Upper lobe of left lung (tissue), 4 donors: ENCODE data around the gene FBXL17.

Source experiments
- CTCF ChIP-seq, 6 experiments: fragments of 450-650 bp in 4 of 6; fragments of 200-600 bp in 2 of 6; sonication (generic) in 2 of 6; IDR thresholded peaks; one replicate each; pipeline ENCODE4 v1.5.1; 2016 to 2019; ENCODE audit warnings: antibody characterized with exemption in 6 of 6
- EP300 ChIP-seq, 4 donors: sonication (generic); formaldehyde crosslinking; IDR thresholded peaks; one replicate each; pipeline ENCODE4 v1.5.1; 2017; ENCODE audit warnings: antibody characterized with exemption in 4 of 4, control low read depth in 2 of 4
- POLR2A ChIP-seq, 4 donors: fragments of 450-650 bp; IDR thresholded peaks; one replicate each; pipeline ENCODE4 v1.5.1; 2016 to 2017; ENCODE audit warnings: antibody characterized with exemption in 4 of 4, mild to moderate bottlenecking in 2 of 4
- POLR2AphosphoS5 ChIP-seq, 2 donors: sonication (generic); formaldehyde crosslinking; IDR thresholded peaks; one replicate each; pipeline ENCODE4 v1.5.1; 2017; ENCODE audit warnings: antibody characterized with exemption in 2 of 2

GRCh38 chr5:107952450-107952849 lies 429.4 kb downstream of the FBXL17 start:
- TF ChIP-seq CTCF (IDR thresholded peaks at IDR 0.05) = no peak
- no peak for TF ChIP-seq EP300 (IDR thresholded peaks at IDR 0.05)
- no peak for TF ChIP-seq POLR2A (IDR thresholded peaks at IDR 0.05)
- TF ChIP-seq POLR2AphosphoS5 (IDR thresholded peaks at IDR 0.05) = no peak
